MM.1S (cell line): ENCODE results near the gene GOLPH3.

Source experiments
- DNase-seq: peaks from one replicate; pipeline ENCODE4 v3.0.0-alpha.2; 2015
- H2AFZ ChIP-seq: fragments of 300-600 bp; sonication (generic); 2 replicates; pipeline ENCODE4 v1.6.0; 2016; ENCODE audit warnings: antibody characterized with exemption, low read length
- H3F3A ChIP-seq: fragments of 300-600 bp; sonication (generic); 2 replicates; pipeline ENCODE4 v1.6.1; 2016; ENCODE audit warnings: mild to moderate bottlenecking, antibody characterized with exemption, low read length, moderate library complexity, mixed read lengths; ENCODE audit not compliant: insufficient read depth
- H3K27ac ChIP-seq: fragments of 300-600 bp; sonication (generic); 2 replicates; pipeline ENCODE4 v1.5.1; 2016; ENCODE audit warnings: mild to moderate bottlenecking, low read length
- H3K27me3 ChIP-seq: fragments of 300-600 bp; sonication (generic); replicated peaks from 2 replicates; pipeline ENCODE4 v1.6.0; 2016; ENCODE audit warnings: low read length; ENCODE audit not compliant: insufficient read depth
- H3K36me3 ChIP-seq: fragments of 300-600 bp; sonication (generic); replicated peaks from 2 replicates; pipeline ENCODE4 v1.6.1; 2016; ENCODE audit warnings: mild to moderate bottlenecking, low read length, mixed read lengths; ENCODE audit not compliant: insufficient read depth
- H3K4me1 ChIP-seq: fragments of 300-600 bp; sonication (generic); 2 replicates; pipeline ENCODE4 v1.6.1; 2016; ENCODE audit warnings: low read length, mixed read lengths
- H3K4me2 ChIP-seq: fragments of 300-600 bp; sonication (generic); 2 replicates; pipeline ENCODE4 v1.6.0; 2016; ENCODE audit warnings: low read depth, low read length
- H3K4me3 ChIP-seq: fragments of 300-600 bp; sonication (generic); 2 replicates; pipeline ENCODE4 v1.5.1; 2016; ENCODE audit warnings: low read length, mixed read lengths
- H3K79me2 ChIP-seq: fragments of 300-600 bp; sonication (generic); 2 replicates; pipeline ENCODE4 v1.6.1; 2016; ENCODE audit warnings: mixed run types, low read length, mixed read lengths
- H3K9ac ChIP-seq: fragments of 300-600 bp; sonication (generic); 2 replicates; pipeline ENCODE4 v1.6.1; 2016; ENCODE audit warnings: low read length, mixed read lengths
- H3K9me2 ChIP-seq: fragments of 300-600 bp; sonication (generic); replicated peaks from 2 replicates; pipeline ENCODE4 v1.6.1; 2016; ENCODE audit warnings: mild to moderate bottlenecking, low read length, mixed read lengths; ENCODE audit not compliant: insufficient read depth
- H3K9me3 ChIP-seq: fragments of 300-600 bp; sonication (generic); replicated peaks from 2 replicates; pipeline ENCODE4 v1.6.1; 2016; ENCODE audit warnings: mild to moderate bottlenecking, low read length, mixed read lengths; ENCODE audit not compliant: insufficient read depth
- H4K20me1 ChIP-seq: fragments of 300-600 bp; sonication (generic); 2 replicates; pipeline ENCODE4 v1.6.1; 2016; ENCODE audit warnings: mild to moderate bottlenecking, low read length, moderate library complexity, mixed read lengths; ENCODE audit not compliant: insufficient read depth
- CTCF ChIP-seq: fragments of 300-600 bp; sonication (generic); IDR thresholded peaks from 2 replicates; pipeline ENCODE4 v1.5.1; 2016; ENCODE audit warnings: antibody characterized with exemption, low read length, mixed read lengths
- EZH2 ChIP-seq: fragments of 300-600 bp; sonication (generic); optimal IDR thresholded peaks from 2 replicates; pipeline ENCODE3; 2017; ENCODE audit warnings: low read depth, mild to moderate bottlenecking, antibody characterized with exemption, low read length, mixed read lengths
- EZH2phosphoT487 ChIP-seq: fragments of 300-600 bp; sonication (generic); IDR thresholded peaks from 2 replicates; pipeline ENCODE4 v1.6.1; 2018; ENCODE audit warnings: antibody characterized with exemption, low read length

GOLPH3 gene

GRCh38 chr5:32109236-32109635 is 64.9 kb downstream of the GOLPH3 start:
- Histone ChIP-seq H3K27me3 (no peaks in the 10 kb centered on the region), H3K4me2 (no peak overlapping the region), H4K20me1 (no peaks in the 10 kb centered on the region), H3K79me2 (peaks cover 21% of the 10 kb centered on the region), H3K9ac (no peak overlapping the region), H3K36me3 (0 out of 2 replicates have a peak, but pooled peaks cover 8% of the 10 kb centered on the region), H3K9me2 (no peaks in the 10 kb centered on the region), H3K4me3 (no peak overlapping the region), H3K4me1 (no peaks in the 10 kb centered on the region), H3F3A (no peaks in the 10 kb centered on the region), H2AFZ (no peak overlapping the region), H3K9me3 (no peaks in the 10 kb centered on the region), H3K27ac (no peak overlapping the region)
- no peak for TF ChIP-seq EZH2phosphoT487
- TF ChIP-seq EZH2: no peak
- no peak for TF ChIP-seq CTCF
- no peak for DNase-seq

GRCh38 chr5:32108167-32108566 is 66.0 kb downstream of the GOLPH3 start:
- H3K9me2 ChIP-seq: no peaks in the 10 kb centered on the region
- H4K20me1 ChIP-seq: no peaks in the 10 kb centered on the region
- no peaks in the 10 kb centered on the region for H3F3A ChIP-seq
- H2AFZ ChIP-seq: no peak overlapping the region
- no peaks in the 10 kb centered on the region for H3K27me3 ChIP-seq
- no peak overlapping the region for H3K4me2 ChIP-seq
- no peaks in the 10 kb centered on the region for H3K4me1 ChIP-seq
- peaks cover 11% of the 10 kb centered on the region for H3K79me2 ChIP-seq
- H3K9ac ChIP-seq: no peak overlapping the region
- no peak for DNase-seq
- 0 out of 2 replicates have a peak, but pooled peaks cover 8% of the 10 kb centered on the region for H3K36me3 ChIP-seq
- TF ChIP-seq EZH2 (no peak), EZH2phosphoT487 (no peak), CTCF (no peak)
- H3K27ac ChIP-seq: no peak overlapping the region
- H3K4me3 ChIP-seq: no peak overlapping the region
- no peaks in the 10 kb centered on the region for H3K9me3 ChIP-seq

- peaks cover 5% of the 10 kb centered on the region for H3K79me2 ChIP-seq
- no peak overlapping the region for H3K4me2 ChIP-seq
- H3K4me3 ChIP-seq: no peak overlapping the region
These were observed 66.8 kb downstream of the GOLPH3 start for GRCh38 chr5:32107291-32107690.

More at GRCh38 chr5:32107291-32107690, 66.8 kb downstream of the GOLPH3 start:
- H2AFZ ChIP-seq: no peak overlapping the region
- 0 out of 2 replicates have a peak, but pooled peaks cover 6% of the 10 kb centered on the region for H3K36me3 ChIP-seq
- no peak overlapping the region for H3K9ac ChIP-seq
- no peaks in the 10 kb centered on the region for H3K4me1 ChIP-seq
- TF ChIP-seq CTCF (no peak), EZH2phosphoT487 (no peak), EZH2 (no peak)
- H3F3A ChIP-seq: no peaks in the 10 kb centered on the region
- H3K27me3 ChIP-seq: no peaks in the 10 kb centered on the region
- no peaks in the 10 kb centered on the region for H3K9me3 ChIP-seq
- DNase-seq: no peak
- H3K9me2 ChIP-seq: no peaks in the 10 kb centered on the region
- H3K27ac ChIP-seq: no peak overlapping the region
- no peaks in the 10 kb centered on the region for H4K20me1 ChIP-seq
